ENCODE measurements around the gene ARX. TPM values are rescaled to one million over a fixed set of nuclear protein-coding genes. Genes with fewer than 3 reads are reported as not detected.

ARX gene
- polyA plus RNA-seq, 3 donors, result not detected

DNA sequence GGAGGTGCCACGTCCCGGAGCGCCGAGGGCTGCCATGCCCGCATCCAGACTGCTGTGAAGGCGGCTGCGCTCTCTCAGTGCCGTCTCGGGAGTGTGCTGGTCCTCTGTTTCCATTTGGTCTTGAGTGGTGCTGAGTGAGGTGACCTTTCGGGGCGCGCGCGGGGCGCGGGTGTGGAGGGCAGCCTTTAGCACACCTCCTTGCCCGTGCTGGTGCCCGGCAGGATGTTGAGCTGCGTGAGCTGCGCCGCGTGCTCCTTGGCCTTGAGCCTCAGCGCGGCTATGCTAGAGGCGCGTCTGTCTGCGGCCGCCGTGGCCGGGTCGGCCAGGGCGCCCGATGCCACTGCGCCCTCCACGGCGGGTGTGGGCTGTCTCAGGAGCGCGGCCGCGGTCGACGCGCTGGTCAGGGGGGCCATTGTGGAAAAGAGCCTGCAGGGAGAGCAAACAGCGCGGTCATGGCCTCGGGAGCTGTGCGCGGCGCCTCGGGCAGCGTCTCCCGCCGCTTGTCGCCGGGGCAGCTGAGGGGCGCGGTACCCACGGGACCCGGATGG is 11.2 kb downstream of the ARX start:
- WGBS (ENCODE audit: insufficient coverage), result 2% methylated on average over 40 of the region's 59 CpGs
- Mint-ChIP-seq H3K27me3 (ENCODE audit: low read depth in 3 of 3) (peaks cover 59 to 83% (median 71%) of the 10 kb centered on the region in 3 donors), H3K27ac (no peak overlapping the region), H3K4me1 (peaks cover 14% of the 10 kb centered on the region), H3K9me3 (peaks cover 0 to 31% (median 10%) of the 10 kb centered on the region in 7 donors), H3K36me3 (peaks cover 0 to 7% of the 10 kb centered on the region in 2 donors), H3K4me3 (peak overlapping the region in 1 of 2 donors; percentile 70)
- H3K4me2 ChIP-seq (replicated peaks; ENCODE audit: extremely low read depth, low read length, poor library complexity, severe bottlenecking), result no peak overlapping the region
- no peaks in the 10 kb centered on the region for H3K4me1 ChIP-seq (ENCODE audit: control insufficient read depth in 1 of 2, insufficient read depth in 2 of 2, low read length in 2 of 2)
- TF ChIP-seq, protein P1, sequence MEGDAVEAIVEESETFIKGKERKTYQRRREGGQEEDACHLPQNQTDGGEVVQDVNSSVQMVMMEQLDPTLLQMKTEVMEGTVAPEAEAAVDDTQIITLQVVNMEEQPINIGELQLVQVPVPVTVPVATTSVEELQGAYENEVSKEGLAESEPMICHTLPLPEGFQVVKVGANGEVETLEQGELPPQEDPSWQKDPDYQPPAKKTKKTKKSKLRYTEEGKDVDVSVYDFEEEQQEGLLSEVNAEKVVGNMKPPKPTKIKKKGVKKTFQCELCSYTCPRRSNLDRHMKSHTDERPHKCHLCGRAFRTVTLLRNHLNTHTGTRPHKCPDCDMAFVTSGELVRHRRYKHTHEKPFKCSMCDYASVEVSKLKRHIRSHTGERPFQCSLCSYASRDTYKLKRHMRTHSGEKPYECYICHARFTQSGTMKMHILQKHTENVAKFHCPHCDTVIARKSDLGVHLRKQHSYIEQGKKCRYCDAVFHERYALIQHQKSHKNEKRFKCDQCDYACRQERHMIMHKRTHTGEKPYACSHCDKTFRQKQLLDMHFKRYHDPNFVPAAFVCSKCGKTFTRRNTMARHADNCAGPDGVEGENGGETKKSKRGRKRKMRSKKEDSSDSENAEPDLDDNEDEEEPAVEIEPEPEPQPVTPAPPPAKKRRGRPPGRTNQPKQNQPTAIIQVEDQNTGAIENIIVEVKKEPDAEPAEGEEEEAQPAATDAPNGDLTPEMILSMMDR (IDR thresholded peaks at IDR 0.05), result no peak
- no peak overlapping the region for H2AFZ ChIP-seq (ENCODE audit: insufficient read depth, low read depth, low read length, poor library complexity, severe bottlenecking)
- H3K9ac ChIP-seq (ENCODE audit: insufficient read depth, low read length, poor library complexity, severe bottlenecking), result no peak overlapping the region
- H4K20me1 ChIP-seq (ENCODE audit: insufficient read depth, low read length), result no peaks in the 10 kb centered on the region
- no peak overlapping the region for H3K27ac ChIP-seq (ENCODE audit: low read depth in 1 of 2, low read length in 2 of 2)
- peaks cover 0 to 28% of the 10 kb centered on the region in 2 donors for H3K9me3 ChIP-seq (replicated peaks in 1 of 2; ENCODE audit: control insufficient read depth in 1 of 2, insufficient read depth in 1 of 2, low read length in 2 of 2)
- intact Hi-C loops (cut with micrococcal nuclease), result no loop called here
- H3K36me3 ChIP-seq (replicated peaks in 1 of 2; ENCODE audit: control insufficient read depth in 1 of 2, insufficient read depth in 2 of 2, low read length in 2 of 2), result no peaks in the 10 kb centered on the region
- DNase-seq, result no peak
- H3K27me3 ChIP-seq (ENCODE audit: control insufficient read depth in 2 of 2, insufficient read depth in 2 of 2, low read length in 2 of 2), result peaks cover 45 to 75% of the 10 kb centered on the region in 2 donors
- no peaks in the 10 kb centered on the region for H3K79me2 ChIP-seq (ENCODE audit: insufficient read depth, low read length)
- H3K4me3 ChIP-seq (replicated peaks in 1 of 3; ENCODE audit: low read depth in 2 of 3, low read length in 3 of 3), result no peak overlapping the region

DNA sequence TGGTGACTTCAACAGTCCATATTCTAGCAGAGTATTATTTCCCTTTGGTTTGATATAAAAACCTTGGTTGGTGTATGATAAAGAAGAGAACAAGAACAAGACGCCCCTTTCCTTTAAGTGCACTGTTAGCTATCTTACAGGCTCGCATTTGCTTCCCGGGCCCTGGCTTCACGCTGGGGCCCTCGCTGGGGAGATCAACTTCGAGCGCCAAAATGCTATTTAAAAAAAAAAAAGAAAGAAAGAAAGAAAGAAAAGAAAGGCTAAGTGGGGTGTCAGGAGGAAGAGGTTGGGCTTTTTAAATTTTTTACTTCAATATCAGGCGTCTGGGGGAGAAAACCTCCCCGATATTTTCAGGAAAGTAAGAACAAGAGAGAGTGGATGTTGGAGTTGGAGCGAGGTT is 11.7 kb downstream of the ARX start:
- intact Hi-C loops (cut with micrococcal nuclease), result no loop called here
- Histone ChIP-seq H3K79me2 (ENCODE audit: insufficient read depth, low read length) (no peaks in the 10 kb centered on the region), H3K27ac (ENCODE audit: low read depth in 1 of 2, low read length in 2 of 2) (no peak overlapping the region), H2AFZ (ENCODE audit: insufficient read depth, low read depth, low read length, poor library complexity, severe bottlenecking) (no peak overlapping the region), H3K9me3 (replicated peaks in 1 of 2; ENCODE audit: control insufficient read depth in 1 of 2, insufficient read depth in 1 of 2, low read length in 2 of 2) (peaks cover 0 to 28% of the 10 kb centered on the region in 2 donors), H3K27me3 (ENCODE audit: control insufficient read depth in 2 of 2, insufficient read depth in 2 of 2, low read length in 2 of 2) (peaks cover 41 to 70% of the 10 kb centered on the region in 2 donors), H3K4me1 (ENCODE audit: control insufficient read depth in 1 of 2, insufficient read depth in 2 of 2, low read length in 2 of 2) (no peaks in the 10 kb centered on the region), H3K9ac (ENCODE audit: insufficient read depth, low read length, poor library complexity, severe bottlenecking) (no peak overlapping the region), H4K20me1 (ENCODE audit: insufficient read depth, low read length) (no peaks in the 10 kb centered on the region), H3K4me2 (replicated peaks; ENCODE audit: extremely low read depth, low read length, poor library complexity, severe bottlenecking) (no peak overlapping the region), H3K36me3 (replicated peaks in 1 of 2; ENCODE audit: control insufficient read depth in 1 of 2, insufficient read depth in 2 of 2, low read length in 2 of 2) (no peaks in the 10 kb centered on the region), H3K4me3 (replicated peaks in 1 of 3; ENCODE audit: low read depth in 2 of 3, low read length in 3 of 3) (no peak overlapping the region)
- H3K9me3 Mint-ChIP-seq, result peaks cover 0 to 31% (median 10%) of the 10 kb centered on the region in 7 donors
- peak overlapping the region in 1 of 2 donors; percentile 70 for H3K4me3 Mint-ChIP-seq
- peaks cover 3 to 11% of the 10 kb centered on the region in 2 donors for H3K36me3 Mint-ChIP-seq
- peaks cover 14% of the 10 kb centered on the region for H3K4me1 Mint-ChIP-seq
- no peak overlapping the region for H3K27ac Mint-ChIP-seq
- no peak for DNase-seq
- TF ChIP-seq, protein P1 (IDR thresholded peaks at IDR 0.05), result no peak
- peaks cover 56 to 78% (median 66%) of the 10 kb centered on the region in 3 donors for H3K27me3 Mint-ChIP-seq (ENCODE audit: low read depth in 3 of 3)
- WGBS (ENCODE audit: insufficient coverage), result no CpG with 5 or more reads among the region's 10 CpGs

All from CD14-positive monocyte (primary cell).